Mesenchymal stem cell (in vitro differentiated cells and primary cell): ENCODE measurements around the gene C1orf198.

ENCODE experiments used
- DNase-seq: peaks from one replicate; pipeline ENCODE4 v3.0.0-alpha.2; 2013
- H2AFZ ChIP-seq: one replicate; pipeline ENCODE4 v1.6.1; 2013; ENCODE audit warnings: low read depth, mild to moderate bottlenecking, control low read depth, inconsistent platforms, low read length, moderate library complexity
- H2AK5ac ChIP-seq: 2 replicates; pipeline ENCODE4 v1.6.1; 2013; ENCODE audit warnings: low read length, moderate library complexity, mild to moderate bottlenecking, inconsistent platforms; ENCODE audit not compliant: severe bottlenecking
- H2BK120ac ChIP-seq: one replicate; pipeline ENCODE4 v1.6.1; 2013; ENCODE audit warnings: low read depth, mild to moderate bottlenecking, inconsistent platforms, low read length, moderate library complexity
- H2BK12ac ChIP-seq, 2 experiments: one replicate each; pipeline ENCODE4 v1.6.1; 2013; ENCODE audit warnings: inconsistent platforms in 2 of 2, low read length in 2 of 2, mild to moderate bottlenecking in 2 of 2, moderate library complexity in 2 of 2, control low read depth in 1 of 2
- H2BK15ac ChIP-seq: one replicate; pipeline ENCODE4 v1.6.1; 2013; ENCODE audit warnings: mild to moderate bottlenecking, low read depth, inconsistent platforms; ENCODE audit not compliant: poor library complexity, severe bottlenecking
- H2BK5ac ChIP-seq: 2 replicates; pipeline ENCODE4 v1.6.1; 2013; ENCODE audit warnings: low read depth, mild to moderate bottlenecking, low read length, control low read depth, inconsistent platforms; ENCODE audit not compliant: poor library complexity, severe bottlenecking
- H3K14ac ChIP-seq, 2 experiments: one replicate each; pipeline ENCODE4 v1.6.1; 2013; ENCODE audit warnings: inconsistent platforms in 2 of 2, low read length in 2 of 2, control low read depth in 1 of 2, mild to moderate bottlenecking in 1 of 2, moderate library complexity in 1 of 2
- H3K18ac ChIP-seq, 2 experiments: one replicate each; pipeline ENCODE4 v1.6.1; 2013; ENCODE audit warnings: inconsistent platforms in 2 of 2, low read length in 2 of 2, control low read depth in 1 of 2, low read depth in 1 of 2, mild to moderate bottlenecking in 1 of 2
- H3K23ac ChIP-seq, 2 experiments: one replicate each; pipeline ENCODE4 v1.6.1; 2013; ENCODE audit warnings: inconsistent platforms in 2 of 2, low read length in 2 of 2, mild to moderate bottlenecking in 2 of 2, moderate library complexity in 2 of 2, control low read depth in 1 of 2
- H3K27ac ChIP-seq: 2 replicates; pipeline ENCODE4 v1.5.1; 2013; ENCODE audit warnings: mild to moderate bottlenecking, moderate library complexity, low read length, control low read depth, inconsistent platforms; ENCODE audit not compliant: poor library complexity, severe bottlenecking
- H3K27me3 ChIP-seq, 2 experiments: 2 replicates each; pipeline versions ENCODE4 v1.6.1 to v1.7.0; 2013; ENCODE audit warnings: low read length in 2 of 2, mild to moderate bottlenecking in 2 of 2, moderate library complexity in 2 of 2, control low read depth in 1 of 2, inconsistent platforms in 1 of 2; ENCODE audit not compliant: control insufficient read depth in 1 of 2, insufficient read depth in 1 of 2
- H3K36me3 ChIP-seq, 2 experiments: 2 replicates each; pipeline versions ENCODE4 v1.6.1 to v1.7.0; 2013; ENCODE audit warnings: low read length in 2 of 2, control low read depth in 1 of 2, inconsistent platforms in 1 of 2, low read depth in 1 of 2, mild to moderate bottlenecking in 1 of 2; ENCODE audit not compliant: insufficient read depth in 2 of 2, control insufficient read depth in 1 of 2
- H3K4ac ChIP-seq, 2 experiments: one replicate each; pipeline ENCODE4 v1.6.1; 2013; ENCODE audit warnings: inconsistent platforms in 2 of 2, low read length in 2 of 2, mild to moderate bottlenecking in 2 of 2, moderate library complexity in 2 of 2, control low read depth in 1 of 2, low read depth in 1 of 2
- H3K4me1 ChIP-seq: 2 replicates; pipeline ENCODE4 v1.6.1; 2013; ENCODE audit warnings: low read depth, low read length, control low read depth; ENCODE audit not compliant: control insufficient read depth, insufficient read depth
- H3K4me2 ChIP-seq: 2 replicates; pipeline ENCODE4 v1.6.1; 2013; ENCODE audit warnings: low read length, mild to moderate bottlenecking, inconsistent platforms; ENCODE audit not compliant: poor library complexity, severe bottlenecking
- H3K4me3 ChIP-seq, 2 experiments: 2 replicates each; pipeline versions ENCODE4 v1.5.1 to v1.7.0; 2013; ENCODE audit warnings: low read length in 2 of 2, mild to moderate bottlenecking in 2 of 2, control low read depth in 1 of 2, low read depth in 1 of 2; ENCODE audit not compliant: insufficient read depth in 1 of 2
- H3K79me1 ChIP-seq: replicated peaks from 2 replicates; pipeline ENCODE4 v1.6.1; 2013; ENCODE audit warnings: mild to moderate bottlenecking, control low read depth, low read length, inconsistent platforms; ENCODE audit not compliant: poor library complexity, severe bottlenecking
- H3K9ac ChIP-seq: 2 replicates; pipeline ENCODE4 v1.7.0; 2013; ENCODE audit warnings: mild to moderate bottlenecking, low read length, moderate library complexity
- H3K9me3 ChIP-seq: 2 replicates; pipeline ENCODE4 v1.7.0; 2013; ENCODE audit warnings: mild to moderate bottlenecking, low read length; ENCODE audit not compliant: control insufficient read depth
- H4K8ac ChIP-seq: one replicate; pipeline ENCODE4 v1.6.1; 2013; ENCODE audit warnings: inconsistent platforms, mild to moderate bottlenecking, low read length, moderate library complexity
- H4K91ac ChIP-seq: one replicate; pipeline ENCODE4 v1.6.1; 2013; ENCODE audit warnings: mild to moderate bottlenecking, low read length, inconsistent platforms
- WGBS: methylation state at CpG from one replicate; pipeline ENCODE4 v1.1.7; 2013; ENCODE audit warnings: mixed read lengths; 5-methylcytosine and 5-hydroxymethylcytosine counted together

Gene C1orf198

GRCh38 chr1:230806552-230806951, 61.8 kb downstream of the C1orf198 start:
- no peak overlapping the region for H2BK5ac ChIP-seq
- no peak overlapping the region for H3K18ac ChIP-seq
- no peak overlapping the region for H3K4me3 ChIP-seq
- H3K14ac ChIP-seq: no peak overlapping the region
- no peaks in the 10 kb centered on the region for H3K79me1 ChIP-seq
- no peak for DNase-seq
- H3K27me3 ChIP-seq: no peaks in the 10 kb centered on the region
- no peaks in the 10 kb centered on the region for H3K9me3 ChIP-seq
- 100% methylated on average over 1 of the region's 2 CpGs for WGBS
- H2BK12ac ChIP-seq: no peak overlapping the region
- H2AK5ac ChIP-seq: no peak overlapping the region
- H2BK15ac ChIP-seq: no peak overlapping the region
- no peaks in the 10 kb centered on the region for H3K4me1 ChIP-seq
- no peak overlapping the region for H3K27ac ChIP-seq
- no peak overlapping the region for H4K8ac ChIP-seq
- H3K4ac ChIP-seq: no peak overlapping the region
- H2AFZ ChIP-seq: no peak overlapping the region
- H2BK120ac ChIP-seq: no peak overlapping the region
- no peak overlapping the region for H4K91ac ChIP-seq
- no peak overlapping the region for H3K23ac ChIP-seq
- no peaks in the 10 kb centered on the region for H3K36me3 ChIP-seq
- no peak overlapping the region for H3K4me2 ChIP-seq
- no peak overlapping the region for H3K9ac ChIP-seq

- no peak overlapping the region for H3K27ac ChIP-seq
- no peak overlapping the region for H4K8ac ChIP-seq
- no peak overlapping the region for H2BK12ac ChIP-seq
- DNase-seq: no peak
- H2AK5ac ChIP-seq: no peak overlapping the region
- no peaks in the 10 kb centered on the region for H3K27me3 ChIP-seq
- H3K79me1 ChIP-seq: no peaks in the 10 kb centered on the region
- H3K4ac ChIP-seq: no peak overlapping the region
- H2BK5ac ChIP-seq: no peak overlapping the region
- WGBS: 89% methylated on average over 2 of the region's 2 CpGs
- H3K9ac ChIP-seq: no peak overlapping the region
- no peaks in the 10 kb centered on the region for H3K9me3 ChIP-seq
- no peak overlapping the region for H3K4me3 ChIP-seq
- no peak overlapping the region for H3K18ac ChIP-seq
- no peak overlapping the region for H3K14ac ChIP-seq
- no peaks in the 10 kb centered on the region for H3K36me3 ChIP-seq
- H2BK120ac ChIP-seq: no peak overlapping the region
- H3K23ac ChIP-seq: no peak overlapping the region
- H4K91ac ChIP-seq: no peak overlapping the region
- H3K4me1 ChIP-seq: no peaks in the 10 kb centered on the region
- no peak overlapping the region for H2AFZ ChIP-seq
- H3K4me2 ChIP-seq: no peak overlapping the region
- no peak overlapping the region for H2BK15ac ChIP-seq
Observed at GRCh38 chr1:230804396-230804795, 63.9 kb downstream of the C1orf198 start.

- Histone ChIP-seq H2BK5ac (no peak overlapping the region), H3K4me1 (no peaks in the 10 kb centered on the region), H3K4me3 (no peak overlapping the region), H4K91ac (no peak overlapping the region), H2BK120ac (no peak overlapping the region), H3K4me2 (no peak overlapping the region), H2AFZ (no peak overlapping the region), H3K18ac (no peak overlapping the region), H3K9me3 (no peaks in the 10 kb centered on the region), H2AK5ac (no peak overlapping the region), H3K9ac (no peak overlapping the region), H2BK15ac (no peak overlapping the region), H3K23ac (no peak overlapping the region), H3K4ac (no peak overlapping the region), H3K79me1 (no peaks in the 10 kb centered on the region), H3K27me3 (peaks cover 0 to 3% of the 10 kb centered on the region in 2 experiments), H3K27ac (no peak overlapping the region), H3K36me3 (no peaks in the 10 kb centered on the region), H4K8ac (no peak overlapping the region), H2BK12ac (no peak overlapping the region), H3K14ac (no peak overlapping the region)
- DNase-seq: no peak
- 89% methylated on average over 9 of the region's 9 CpGs for WGBS
Observed at GRCh38 chr1:230800891-230801840, 67.2 kb downstream of the C1orf198 start.

GRCh38 chr1:230798491-230798890, 69.8 kb downstream of the C1orf198 start:
- Histone ChIP-seq H3K9me3 (no peaks in the 10 kb centered on the region), H3K23ac (no peak overlapping the region), H4K91ac (no peak overlapping the region), H2AFZ (no peak overlapping the region), H3K4me3 (no peak overlapping the region), H3K27me3 (peaks cover 0 to 3% of the 10 kb centered on the region in 2 experiments), H2BK15ac (no peak overlapping the region), H3K4me2 (no peak overlapping the region), H2BK12ac (peak overlapping the region in 1 of 2 experiments; percentile 2), H3K9ac (no peak overlapping the region), H4K8ac (no peak overlapping the region), H3K79me1 (no peaks in the 10 kb centered on the region), H3K36me3 (no peaks in the 10 kb centered on the region), H2BK120ac (no peak overlapping the region), H3K27ac (no peak overlapping the region), H2BK5ac (no peak overlapping the region), H3K14ac (no peak overlapping the region), H3K4me1 (no peaks in the 10 kb centered on the region), H3K18ac (no peak overlapping the region), H3K4ac (no peak overlapping the region), H2AK5ac (peak overlapping the region; percentile 13)
- no peak for DNase-seq
- 97% methylated on average over 3 of the region's 5 CpGs for WGBS
